Cardiac muscle cell (in vitro differentiated cells and primary cell): Measurements from ENCODE around the gene SLC24A3. TPM values are rescaled to one million over a fixed set of nuclear protein-coding genes. Genes with fewer than 3 reads are reported as not detected.

ENCODE experiments used
- DNase-seq, 2 donors: peaks; one replicate each; pipeline versions ENCODE4 v3.0.0 to v3.0.0-alpha.2; 2010 to 2017; ENCODE audit warnings: low read depth in 1 of 2, low spot score in 1 of 2
- H3K27ac ChIP-seq: fragments of 200-600 bp; sonication (generic); 2 replicates; pipeline ENCODE4 v1.5.1; 2016
- H3K27me3 ChIP-seq: fragments of 200-600 bp; sonication (generic); 2 replicates; pipeline ENCODE4 v1.6.0; 2016; ENCODE audit warnings: control low read depth
- H3K36me3 ChIP-seq: fragments of 200-600 bp; sonication (generic); 2 replicates; pipeline ENCODE4 v1.5.1; 2016; ENCODE audit warnings: control low read depth
- H3K4me1 ChIP-seq: fragments of 200-600 bp; sonication (generic); 2 replicates; pipeline ENCODE4 v1.8.1; 2017; ENCODE audit warnings: low read depth, mild to moderate bottlenecking, mixed run types
- H3K4me3 ChIP-seq: fragments of 200-600 bp; sonication (generic); 2 replicates; pipeline ENCODE4 v1.5.1; 2016; ENCODE audit warnings: mild to moderate bottlenecking
- H3K9me3 ChIP-seq: fragments of 200-600 bp; sonication (generic); 2 replicates; pipeline ENCODE4 v1.5.1; 2017; ENCODE audit warnings: low read depth, mild to moderate bottlenecking, control low read depth
- polyA plus RNA-seq: library from polyadenylated mRNA; unstranded; fragments of >200 nt; fragmentation: Nextera tagmentation; extraction: Ambion mirVana; gene quantifications from 2 replicates; pipeline ENCODE4 v1.2.1, GENCODE V29; 2016
- total RNA-seq: library from RNA; depleted of rRNA; stranded (reverse); fragments of >200 nt; gene quantifications from 2 replicates; pipeline ENCODE4 v1.2.3, GENCODE V29; 2016
- TF ChIP-seq, protein P1 (sequence below): IDR thresholded peaks from 2 replicates; pipeline ENCODE4 v1.5.1; 2012; ENCODE audit warnings: low read depth, mild to moderate bottlenecking, low read length

SLC24A3 gene
- total and polyA plus RNA-seq, 2 experiments from 2014 or later: 1.6 to 1.7 TPM

DNA sequence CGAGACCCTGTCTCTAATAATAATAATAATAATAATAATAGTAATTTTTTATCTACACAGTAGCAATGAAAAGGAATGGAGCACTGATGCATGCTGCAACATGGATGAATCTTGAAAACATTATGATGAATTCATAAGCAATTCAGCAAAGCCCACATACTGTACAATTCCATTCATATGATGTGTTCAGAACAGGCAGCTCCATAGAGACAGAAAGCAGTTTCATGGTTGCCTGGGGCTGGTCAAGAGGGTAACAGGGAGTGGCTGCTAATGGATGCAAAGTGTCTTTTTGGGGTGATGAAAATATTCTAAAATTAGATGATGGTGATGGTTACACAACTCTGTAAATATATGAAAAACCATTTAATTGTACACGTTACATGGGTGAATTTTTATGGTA, 43.6 kb downstream of the SLC24A3 start:
- Histone ChIP-seq H3K9me3 (no peaks in the 10 kb centered on the region), H3K4me3 (no peak overlapping the region), H3K27ac (no peak overlapping the region), H3K36me3 (no peaks in the 10 kb centered on the region), H3K4me1 (no peaks in the 10 kb centered on the region), H3K27me3 (no peaks in the 10 kb centered on the region)
- TF ChIP-seq, protein P1, sequence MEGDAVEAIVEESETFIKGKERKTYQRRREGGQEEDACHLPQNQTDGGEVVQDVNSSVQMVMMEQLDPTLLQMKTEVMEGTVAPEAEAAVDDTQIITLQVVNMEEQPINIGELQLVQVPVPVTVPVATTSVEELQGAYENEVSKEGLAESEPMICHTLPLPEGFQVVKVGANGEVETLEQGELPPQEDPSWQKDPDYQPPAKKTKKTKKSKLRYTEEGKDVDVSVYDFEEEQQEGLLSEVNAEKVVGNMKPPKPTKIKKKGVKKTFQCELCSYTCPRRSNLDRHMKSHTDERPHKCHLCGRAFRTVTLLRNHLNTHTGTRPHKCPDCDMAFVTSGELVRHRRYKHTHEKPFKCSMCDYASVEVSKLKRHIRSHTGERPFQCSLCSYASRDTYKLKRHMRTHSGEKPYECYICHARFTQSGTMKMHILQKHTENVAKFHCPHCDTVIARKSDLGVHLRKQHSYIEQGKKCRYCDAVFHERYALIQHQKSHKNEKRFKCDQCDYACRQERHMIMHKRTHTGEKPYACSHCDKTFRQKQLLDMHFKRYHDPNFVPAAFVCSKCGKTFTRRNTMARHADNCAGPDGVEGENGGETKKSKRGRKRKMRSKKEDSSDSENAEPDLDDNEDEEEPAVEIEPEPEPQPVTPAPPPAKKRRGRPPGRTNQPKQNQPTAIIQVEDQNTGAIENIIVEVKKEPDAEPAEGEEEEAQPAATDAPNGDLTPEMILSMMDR: no peak
- DNase-seq: no peak

DNA sequence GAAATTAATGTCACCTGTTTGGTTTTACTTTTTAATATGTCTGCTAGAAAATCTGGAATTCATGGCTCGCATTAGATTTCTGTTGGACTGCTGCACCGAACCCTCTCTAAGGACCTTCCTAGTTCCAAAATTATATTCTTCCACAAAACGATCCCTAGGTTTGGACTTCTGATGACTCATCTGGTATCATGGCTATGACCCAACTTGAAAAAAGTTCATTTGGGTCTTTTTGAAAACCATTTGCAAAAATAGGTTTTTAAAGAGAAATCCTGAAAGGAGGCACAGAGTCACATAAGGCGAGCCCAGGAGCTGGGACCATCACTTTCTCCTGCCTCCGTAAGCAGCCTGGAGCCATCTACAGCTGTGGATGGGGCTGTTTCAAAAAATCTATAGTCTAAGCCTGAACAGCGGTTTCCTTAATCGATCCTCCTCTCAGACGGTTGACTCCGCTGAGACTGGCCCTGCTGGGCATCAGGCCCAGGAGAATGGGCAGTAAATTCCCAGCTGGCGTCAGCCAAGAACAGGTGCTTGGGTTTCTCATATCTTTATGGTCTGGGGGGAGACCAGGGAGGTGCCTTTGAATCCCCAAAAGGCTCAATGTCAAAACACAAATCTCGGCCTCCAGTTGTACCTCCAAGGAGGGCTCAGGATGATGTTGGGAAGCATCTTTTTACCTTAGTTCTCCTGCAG, 44.6 kb downstream of the SLC24A3 start:
- TF ChIP-seq, protein P1: no peak
- Histone ChIP-seq H3K27me3 (no peaks in the 10 kb centered on the region), H3K9me3 (no peaks in the 10 kb centered on the region), H3K4me3 (no peak overlapping the region), H3K27ac (no peak overlapping the region), H3K36me3 (no peaks in the 10 kb centered on the region), H3K4me1 (no peaks in the 10 kb centered on the region)
- no peak for DNase-seq

DNA sequence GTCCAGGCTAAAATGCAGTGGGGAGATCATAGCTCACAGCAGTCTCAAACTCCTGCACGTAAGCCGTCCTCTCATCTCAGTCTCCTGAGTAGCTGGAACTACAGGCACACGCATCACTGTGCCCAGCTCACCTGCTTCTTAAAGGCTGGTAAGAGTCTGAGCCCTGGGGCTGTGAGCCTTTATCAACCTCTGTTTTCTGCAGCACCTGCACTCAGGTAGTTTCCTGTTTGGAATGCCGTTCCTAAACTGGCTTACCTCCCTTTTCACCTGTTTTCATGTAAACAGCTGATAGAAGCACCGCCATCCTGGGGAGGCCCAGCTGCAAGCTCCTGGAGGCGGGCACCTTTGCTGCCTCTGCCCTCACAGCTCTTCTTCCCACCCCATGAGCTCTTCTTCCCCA, 45.4 kb downstream of the SLC24A3 start:
- H3K27me3 ChIP-seq: no peaks in the 10 kb centered on the region
- no peak overlapping the region for H3K27ac ChIP-seq

DNA sequence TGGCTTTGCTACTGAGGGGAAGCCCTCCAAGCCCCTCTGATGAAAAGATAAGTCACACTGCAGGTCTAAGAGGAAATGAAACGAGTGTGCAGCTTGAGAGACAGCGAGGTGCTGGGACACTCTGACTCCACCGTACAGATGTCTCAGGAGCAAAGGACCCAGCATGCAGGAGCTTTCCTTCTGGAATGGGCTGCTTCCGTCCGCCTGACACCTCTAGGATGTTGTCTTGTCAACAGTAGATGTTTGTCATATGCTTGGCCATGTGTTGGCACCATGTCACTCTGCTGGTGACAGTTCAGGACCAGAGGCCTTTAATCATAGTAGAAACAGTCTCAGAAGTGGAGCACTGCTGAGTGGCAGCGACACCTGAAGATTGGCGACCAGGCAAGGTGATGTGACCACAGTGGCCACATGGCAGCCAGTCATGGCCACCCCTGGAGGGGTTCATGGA, 46.7 kb downstream of the SLC24A3 start:
- TF ChIP-seq, protein P1: no peak
- no peaks in the 10 kb centered on the region for H3K27me3 ChIP-seq
- H3K9me3 ChIP-seq: no peaks in the 10 kb centered on the region
- DNase-seq: no peak
- no peaks in the 10 kb centered on the region for H3K36me3 ChIP-seq
- no peak overlapping the region for H3K4me3 ChIP-seq
- no peak overlapping the region for H3K27ac ChIP-seq
- H3K4me1 ChIP-seq: no peaks in the 10 kb centered on the region

More for the DNA sequence above, 45.4 kb downstream of the SLC24A3 start:
- Histone ChIP-seq H3K4me3 (no peak overlapping the region), H3K36me3 (no peaks in the 10 kb centered on the region), H3K4me1 (no peaks in the 10 kb centered on the region), H3K9me3 (no peaks in the 10 kb centered on the region)
- no peak for DNase-seq
- TF ChIP-seq, protein P1: no peak

DNA sequence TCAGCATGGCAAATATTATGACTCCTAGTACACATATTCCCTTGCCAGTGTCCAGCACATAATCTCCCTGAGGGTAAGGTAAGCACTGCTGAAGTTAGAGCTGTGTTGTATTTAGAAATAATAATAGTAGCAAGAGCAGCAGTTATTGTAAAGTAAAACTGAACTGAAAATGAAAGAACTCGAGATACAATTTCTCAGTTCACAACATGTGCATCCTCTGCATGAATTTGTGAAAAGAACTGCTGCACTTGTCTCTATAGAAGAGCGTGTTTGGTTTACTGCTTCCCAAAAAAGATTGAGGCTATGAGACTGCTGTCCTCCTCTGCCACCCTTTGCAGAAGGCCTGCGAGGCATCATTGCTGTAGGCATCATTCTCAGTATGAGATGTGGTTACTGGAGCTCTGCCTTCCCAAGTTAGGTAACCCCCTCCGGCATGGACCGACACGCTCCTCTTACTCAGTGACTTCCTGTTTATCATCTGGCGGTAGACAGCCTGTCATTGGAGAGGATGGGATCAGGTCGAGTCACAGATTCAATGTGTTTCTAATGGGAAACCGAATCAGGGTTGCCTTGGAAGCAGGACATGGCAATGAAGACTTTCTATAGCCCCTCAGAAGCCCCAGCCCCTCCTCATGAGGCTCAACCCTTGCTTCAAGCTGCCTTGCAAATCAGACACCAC, 48.1 kb downstream of the SLC24A3 start:
- no peak overlapping the region for H3K27ac ChIP-seq
- H3K4me3 ChIP-seq: no peak overlapping the region
- H3K9me3 ChIP-seq: no peaks in the 10 kb centered on the region
- no peaks in the 10 kb centered on the region for H3K27me3 ChIP-seq
- H3K36me3 ChIP-seq: no peaks in the 10 kb centered on the region
- DNase-seq: no peak
- no peaks in the 10 kb centered on the region for H3K4me1 ChIP-seq
- TF ChIP-seq, protein P1: no peak
